Effector CD4-positive, alpha-beta T cell (primary cell): ENCODE results near the gene PRDM16.

Experiments
- DNase-seq: peaks from one replicate; pipeline ENCODE4 v3.0.0-alpha.2; 2020

Gene PRDM16

DNA sequence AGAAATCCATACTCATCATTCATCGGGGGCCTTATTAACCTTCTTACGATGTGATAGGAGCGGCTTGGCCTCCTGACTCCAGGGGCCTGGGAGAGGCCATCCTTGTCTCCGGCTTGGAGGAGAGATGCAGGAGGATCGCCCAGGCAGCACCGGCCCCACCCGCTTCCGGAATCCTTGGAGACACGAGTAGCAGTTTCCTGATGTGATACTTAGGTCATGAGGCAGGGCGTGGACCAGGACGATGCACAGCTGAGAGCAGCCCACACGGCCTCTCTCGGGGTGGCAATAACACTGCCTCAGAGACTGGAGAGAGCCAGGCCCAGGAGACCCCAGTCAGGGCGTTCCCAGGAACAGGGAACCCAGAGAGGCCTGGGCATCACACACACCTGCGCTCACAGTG lies 221.9 kb downstream of the PRDM16 start:
- DNase-seq = no peak

DNA sequence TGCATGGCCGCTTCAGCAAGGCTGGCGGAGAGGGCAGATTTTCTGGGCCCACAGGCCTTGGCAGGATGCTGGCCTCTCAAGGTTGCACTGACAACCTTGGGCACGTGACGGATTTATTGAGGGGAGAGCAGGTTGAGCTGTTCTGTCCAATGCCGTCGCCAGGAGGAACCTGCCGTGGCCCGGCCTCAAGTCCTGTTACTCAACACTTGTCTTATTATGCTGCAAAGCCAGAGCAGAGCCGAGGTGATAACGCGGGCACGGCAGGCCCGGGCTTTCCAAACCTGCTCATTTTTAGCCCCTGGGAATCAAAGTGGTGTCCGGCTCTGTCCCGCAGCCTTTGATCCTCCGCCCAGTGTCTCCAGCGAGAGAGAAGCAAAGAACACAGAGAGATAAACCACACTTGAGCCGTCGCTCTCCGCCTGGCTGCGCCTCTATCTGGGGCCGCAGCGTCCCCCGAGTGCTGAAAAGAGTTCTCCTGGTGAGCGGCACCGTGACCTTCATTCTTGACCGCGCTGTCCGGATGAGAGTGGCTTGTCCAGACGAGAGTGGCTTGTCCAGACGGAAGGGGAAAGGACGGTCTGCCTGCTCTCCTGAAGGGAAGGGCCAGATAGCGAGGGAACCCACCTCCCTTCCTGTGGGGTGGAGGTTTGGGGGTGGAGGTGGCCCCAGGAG lies 223.2 kb downstream of the PRDM16 start:
- no peak for DNase-seq

DNA sequence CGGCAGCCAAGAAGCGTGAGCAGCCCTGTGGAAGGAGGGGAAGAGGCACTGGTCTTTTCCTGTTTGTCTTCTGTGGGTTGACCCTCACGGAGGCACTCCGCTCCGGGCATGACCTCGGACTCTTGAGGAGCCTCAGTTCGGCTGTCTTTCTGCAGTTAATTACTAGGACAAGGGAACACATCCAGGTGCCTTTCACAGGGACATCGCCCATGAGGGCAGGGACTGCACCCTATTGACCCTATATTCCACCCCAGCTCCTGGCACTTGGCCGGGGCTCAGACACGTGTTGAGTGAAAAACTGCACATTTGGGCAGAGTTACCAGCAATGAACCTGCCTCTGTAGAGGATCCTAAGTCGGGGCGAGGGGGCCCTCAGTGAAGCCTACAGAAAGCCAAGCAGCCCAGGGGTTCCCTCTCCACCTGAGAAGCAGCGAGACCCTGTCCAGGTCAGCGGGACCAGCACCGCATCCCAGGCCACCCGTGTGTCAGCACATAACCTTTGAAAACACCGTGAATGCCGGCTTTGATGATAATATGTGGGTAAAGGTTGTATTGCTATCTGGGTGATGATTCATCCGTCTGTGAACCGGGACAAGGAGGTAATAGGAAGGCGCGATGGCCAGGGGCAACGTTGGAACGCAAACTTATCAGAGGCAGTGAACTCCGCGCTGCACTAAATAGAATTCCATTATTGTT lies 224.0 kb downstream of the PRDM16 start:
- no peak for DNase-seq

DNA sequence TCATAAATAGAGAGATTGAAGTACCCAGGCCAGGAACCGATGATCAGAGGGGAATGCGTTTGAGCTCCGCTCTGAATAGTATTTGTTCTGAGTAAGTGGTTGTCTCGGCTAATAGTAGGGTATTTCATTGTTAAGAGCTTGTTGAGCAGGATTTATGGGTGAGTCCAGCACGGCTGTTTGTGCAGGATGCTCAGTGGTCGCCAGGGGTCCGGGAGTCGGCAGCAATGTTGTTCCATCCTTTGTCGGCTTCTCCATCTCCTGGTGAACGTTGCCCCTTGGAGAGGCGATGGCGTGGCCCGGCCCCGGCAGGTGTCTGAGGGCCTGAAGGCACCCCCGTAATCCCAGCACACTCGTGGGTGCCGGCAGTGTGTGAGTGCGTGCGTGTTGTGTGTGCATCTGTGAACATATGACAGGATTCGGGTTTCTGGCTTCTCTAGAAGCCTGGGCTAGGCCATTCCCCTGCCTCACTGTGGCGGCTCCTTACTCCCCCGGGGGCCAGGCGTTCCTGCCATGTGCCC lies 224.6 kb downstream of the PRDM16 start:
- DNase-seq = no peak

DNA sequence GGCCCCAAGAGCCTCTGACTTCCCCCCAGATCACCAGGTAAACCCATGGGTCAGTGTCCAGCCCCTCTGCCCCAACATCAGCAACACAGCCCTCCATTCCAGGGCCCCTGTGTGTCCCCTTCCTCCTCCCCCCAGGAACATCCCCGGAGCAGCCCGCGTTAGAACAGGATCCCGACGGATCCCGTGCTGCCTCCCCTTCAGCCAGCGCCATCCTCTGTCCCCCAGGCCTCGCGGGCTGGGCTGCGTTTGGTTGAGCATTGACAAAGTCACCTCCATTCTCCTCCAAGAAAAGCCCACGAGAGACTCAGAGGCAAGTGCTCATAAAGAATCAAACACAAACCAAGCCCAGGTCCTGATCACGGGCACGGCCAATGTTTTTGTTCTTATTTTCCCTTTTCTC lies 225.4 kb downstream of the PRDM16 start:
- DNase-seq = no peak

DNA sequence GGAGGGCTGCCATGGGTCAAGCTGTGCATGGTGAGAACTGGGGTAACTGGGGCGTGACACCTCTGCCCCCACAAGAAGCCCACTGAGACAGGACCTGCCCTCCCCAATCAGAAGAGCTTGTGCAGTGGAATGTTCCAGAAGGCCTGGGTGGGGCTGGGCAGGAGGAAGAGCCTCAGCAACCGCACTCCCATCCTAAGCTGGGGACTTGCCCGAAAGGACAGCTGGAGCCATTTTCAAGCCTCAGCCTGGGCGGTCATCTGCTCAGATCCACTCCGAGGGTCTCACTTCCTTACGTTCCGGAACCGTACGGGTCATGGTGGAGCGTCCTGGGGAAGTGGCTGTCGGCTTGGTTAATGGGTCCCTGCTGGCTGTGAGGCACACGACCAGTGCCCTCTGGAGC lies 226.8 kb downstream of the PRDM16 start:
- DNase-seq = no peak

DNA sequence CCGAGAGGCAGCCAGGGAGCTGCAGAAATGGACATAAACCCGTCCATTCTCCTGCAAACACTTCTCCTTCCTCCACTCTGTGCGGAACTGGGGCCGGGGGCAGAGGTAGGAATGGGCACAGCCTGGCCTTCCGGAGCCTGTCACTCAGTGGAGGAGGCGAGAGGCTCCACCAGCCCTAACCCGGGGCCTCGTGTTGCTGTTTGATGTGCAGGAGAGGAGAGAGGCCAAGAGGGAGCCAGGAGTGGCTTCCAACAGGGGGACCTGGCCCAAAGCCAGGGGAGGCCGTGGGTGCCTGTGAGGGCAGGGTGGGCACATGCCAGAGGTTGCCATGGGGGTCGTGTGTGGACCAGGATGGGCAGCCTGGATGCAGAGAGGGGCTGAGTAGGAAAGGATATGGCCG lies 227.3 kb downstream of the PRDM16 start:
- no peak for DNase-seq

DNA sequence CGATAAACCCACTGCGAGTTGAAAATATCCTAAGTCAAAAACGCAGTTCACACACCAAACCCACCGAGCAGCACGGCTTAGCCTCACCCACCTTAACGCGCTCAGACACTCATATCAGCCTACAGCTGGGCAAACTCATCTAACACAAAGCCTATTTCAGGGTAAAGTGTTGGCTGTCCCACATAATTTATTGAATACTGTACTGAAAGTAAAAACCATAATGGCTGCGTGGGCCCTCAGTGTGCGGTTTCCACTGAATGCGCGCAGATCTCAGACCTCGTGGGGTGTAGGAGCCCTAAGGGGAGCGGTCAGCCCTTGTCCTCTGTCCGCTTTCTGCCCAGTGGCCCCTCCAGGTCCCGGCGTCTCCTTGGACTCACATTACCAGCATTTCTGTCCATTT lies 227.8 kb downstream of the PRDM16 start:
- no peak for DNase-seq

DNA sequence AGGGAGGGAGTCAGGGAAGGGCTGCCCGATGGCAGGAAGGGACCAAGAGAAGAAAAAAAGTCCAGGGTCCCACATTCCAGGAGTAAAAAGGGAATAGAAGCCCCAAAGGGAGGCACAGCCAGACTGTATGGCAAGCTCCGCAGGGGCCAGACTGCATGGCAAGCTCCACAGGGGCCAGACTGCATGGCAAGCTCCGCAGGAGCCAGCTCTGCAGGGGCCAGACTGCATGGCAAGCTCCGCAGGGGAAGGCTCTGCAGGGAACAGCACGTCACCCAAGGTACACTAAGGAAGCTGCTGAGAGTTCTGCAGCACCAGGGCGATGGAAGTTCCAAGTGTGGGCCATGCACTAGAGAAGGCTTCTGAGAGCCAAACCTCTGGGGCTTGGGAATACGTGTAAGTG lies 228.8 kb downstream of the PRDM16 start:
- no peak for DNase-seq

DNA sequence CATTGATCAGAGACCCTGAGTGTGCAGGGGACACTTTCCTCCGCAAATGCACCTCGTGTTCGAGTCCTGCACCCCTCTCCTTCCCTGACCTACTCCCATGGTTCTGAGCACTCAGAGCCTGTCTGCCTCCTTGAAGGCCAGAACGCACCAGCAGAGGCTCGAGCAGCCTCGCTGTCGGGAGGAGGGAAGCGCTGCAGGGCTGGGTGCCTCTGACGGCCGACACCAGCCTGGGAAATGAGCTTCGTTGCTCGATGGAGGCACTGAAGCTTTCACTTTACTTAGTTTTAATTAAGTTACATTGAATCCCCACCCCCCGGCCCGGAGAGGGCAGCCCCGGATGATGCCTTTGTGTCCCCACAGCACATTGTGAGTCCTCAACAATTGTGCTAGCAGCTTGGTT lies 229.2 kb downstream of the PRDM16 start:
- no peak for DNase-seq

DNA sequence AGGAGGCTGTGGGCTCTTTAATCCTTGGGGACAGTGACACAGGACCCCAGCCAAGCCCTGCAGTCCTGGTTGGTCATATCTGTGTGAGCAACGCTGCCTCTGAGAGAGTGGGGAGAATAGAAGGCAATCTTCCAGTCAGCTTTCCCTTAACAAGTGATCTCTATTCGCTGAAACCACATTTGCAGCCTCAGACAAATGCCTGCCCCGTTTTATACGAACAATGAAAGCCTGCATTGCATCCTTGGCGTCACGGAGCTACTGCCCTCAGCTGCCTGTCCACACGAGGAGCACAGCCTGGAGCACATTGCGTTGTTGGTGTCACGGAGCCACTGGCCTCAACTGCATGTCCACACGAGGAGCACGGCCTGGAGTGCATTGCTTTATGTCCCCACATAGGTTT lies 235.2 kb downstream of the PRDM16 start:
- DNase-seq = no peak

DNA sequence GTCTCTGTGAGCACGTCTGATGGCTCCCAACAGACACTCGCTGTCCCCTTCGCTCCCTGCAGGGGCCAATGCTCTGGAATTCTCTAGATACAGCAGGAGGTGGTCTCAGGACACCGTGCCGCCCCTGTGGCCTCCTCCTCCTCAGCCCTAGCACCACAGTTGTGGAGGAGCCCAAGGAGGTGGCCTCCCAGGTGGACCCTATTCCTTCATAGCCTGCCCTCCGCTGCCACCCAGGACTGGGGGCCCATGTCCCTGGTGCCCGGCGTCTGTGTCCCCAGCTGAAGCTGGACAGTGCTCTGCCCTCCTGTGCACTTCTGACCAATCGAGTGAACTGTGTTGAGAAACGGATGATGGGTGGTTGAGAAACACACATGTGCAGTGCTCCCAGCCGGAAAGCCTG lies 235.7 kb downstream of the PRDM16 start:
- no peak for DNase-seq

DNA sequence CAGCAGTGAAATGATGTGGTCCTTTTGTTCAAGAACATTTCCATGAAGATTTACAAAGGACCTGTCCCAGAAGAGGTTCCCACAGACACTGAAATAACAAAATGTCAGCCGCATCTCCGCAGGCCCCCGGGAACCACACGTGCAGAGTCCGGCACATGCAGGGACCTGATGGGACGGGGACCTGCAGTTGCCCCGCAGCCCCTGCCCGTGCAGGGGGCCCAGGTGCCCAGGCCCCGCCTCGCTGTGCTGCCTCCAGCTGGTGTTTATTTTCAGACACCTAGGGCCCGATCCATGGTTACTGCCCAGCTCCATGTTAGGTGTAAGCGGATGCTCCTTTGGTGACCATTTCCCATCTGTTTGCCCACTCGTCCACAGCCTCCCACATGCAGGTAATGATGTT lies 236.2 kb downstream of the PRDM16 start:
- DNase-seq = no peak

DNA sequence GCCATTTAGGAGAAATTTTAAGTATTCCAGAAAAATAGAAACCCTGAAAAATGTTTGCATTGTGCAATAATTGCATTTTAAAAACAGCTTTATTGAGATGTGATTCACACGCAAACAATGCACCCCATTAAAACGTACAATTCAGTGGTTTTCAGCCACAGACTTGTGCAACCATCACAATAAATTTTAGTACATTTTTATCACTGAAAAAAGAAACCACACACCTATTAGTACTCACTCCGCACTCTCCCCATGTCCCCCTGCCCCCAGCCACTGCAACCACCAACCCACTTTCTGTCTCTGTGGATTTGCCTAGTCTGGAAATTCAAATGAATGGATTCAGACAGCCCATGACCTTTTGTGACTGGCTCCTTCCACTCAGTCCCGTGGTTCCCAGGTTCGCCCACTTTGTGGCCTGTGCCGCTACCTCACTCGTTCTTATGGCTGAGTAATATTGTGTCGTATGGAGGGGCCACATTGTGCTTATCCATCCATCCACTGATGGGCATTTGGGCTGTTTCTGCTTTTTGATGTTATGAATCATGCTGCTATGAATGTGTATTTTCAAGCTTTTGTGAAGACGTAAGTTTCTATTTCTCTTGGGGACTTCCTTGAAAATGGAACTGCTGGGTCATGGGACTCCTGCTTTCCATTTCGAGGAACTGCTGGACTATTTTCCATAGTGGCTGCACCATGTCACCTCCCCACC lies 237.7 kb downstream of the PRDM16 start:
- DNase-seq = no peak

DNA sequence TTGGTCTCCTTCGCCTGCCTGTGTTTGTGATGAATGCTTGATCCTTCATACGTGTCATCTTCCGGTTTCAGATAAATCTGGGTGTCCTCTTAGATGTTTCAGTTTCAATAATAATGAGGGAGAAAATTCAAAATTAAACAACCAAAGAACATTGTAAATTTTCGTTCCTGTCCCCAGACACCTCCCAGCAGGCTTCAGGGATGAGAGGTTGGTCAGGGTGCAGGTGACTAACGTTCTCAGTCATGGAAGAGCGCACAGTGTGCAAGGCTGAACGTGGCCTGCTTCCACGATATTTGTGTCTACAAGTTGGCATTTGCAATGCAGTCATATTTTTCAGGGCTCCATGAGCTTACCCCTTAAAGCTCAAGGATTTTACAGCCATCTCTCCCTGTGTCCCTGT lies 238.4 kb downstream of the PRDM16 start:
- DNase-seq = no peak

DNA sequence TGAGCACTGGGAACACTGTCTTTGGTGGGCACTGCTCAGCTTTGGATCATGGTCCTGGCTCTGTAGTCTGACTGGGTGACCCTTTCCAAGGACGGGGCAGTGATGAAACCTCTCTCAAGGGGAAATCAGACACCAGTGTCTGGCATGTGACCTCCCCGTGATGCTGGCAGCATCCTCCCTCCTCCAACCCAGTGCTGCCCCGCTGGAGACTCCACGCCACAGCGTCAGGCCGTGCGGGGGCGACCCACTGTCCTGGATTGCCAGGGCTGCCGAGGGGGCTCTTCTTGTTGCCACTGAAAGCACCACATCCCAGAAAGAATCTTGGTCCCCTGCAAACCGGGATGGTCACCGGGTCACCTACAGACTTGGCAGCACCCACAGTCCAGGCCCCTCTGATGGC lies 239.1 kb downstream of the PRDM16 start:
- DNase-seq = no peak

DNA sequence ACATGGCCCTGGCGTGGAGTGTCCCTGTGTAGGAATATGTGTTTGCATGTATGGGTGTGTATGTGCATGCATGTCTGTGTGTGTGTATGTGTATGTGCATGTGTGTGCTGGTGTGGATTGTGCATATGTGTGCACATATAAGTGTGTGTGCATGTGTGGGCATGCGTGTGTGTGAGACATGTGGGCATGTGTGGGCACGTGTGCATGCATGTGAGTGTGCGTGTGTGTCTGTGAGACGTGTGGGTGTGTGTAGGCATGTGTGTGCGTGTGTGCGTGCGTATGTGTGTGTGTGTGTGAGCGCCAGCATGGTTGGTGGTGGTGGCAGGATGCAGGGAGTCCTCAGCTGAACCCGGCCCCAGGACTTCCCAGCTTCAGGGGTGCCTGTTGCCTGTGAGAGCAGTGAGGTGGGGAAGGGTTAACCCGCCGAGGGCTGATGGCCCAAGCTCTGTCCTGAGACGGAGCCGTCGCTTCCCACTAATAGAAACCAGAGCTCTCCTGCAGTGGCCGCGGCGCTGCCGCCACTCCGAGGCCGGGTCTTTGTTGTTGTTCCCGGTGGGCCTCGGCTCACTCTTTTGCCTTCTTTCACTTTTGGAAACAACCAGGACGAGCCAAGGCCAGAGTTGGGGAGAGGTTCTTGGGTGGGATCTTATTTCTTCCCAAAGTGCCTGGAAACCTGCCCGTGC lies 241.9 kb downstream of the PRDM16 start:
- DNase-seq = no peak

DNA sequence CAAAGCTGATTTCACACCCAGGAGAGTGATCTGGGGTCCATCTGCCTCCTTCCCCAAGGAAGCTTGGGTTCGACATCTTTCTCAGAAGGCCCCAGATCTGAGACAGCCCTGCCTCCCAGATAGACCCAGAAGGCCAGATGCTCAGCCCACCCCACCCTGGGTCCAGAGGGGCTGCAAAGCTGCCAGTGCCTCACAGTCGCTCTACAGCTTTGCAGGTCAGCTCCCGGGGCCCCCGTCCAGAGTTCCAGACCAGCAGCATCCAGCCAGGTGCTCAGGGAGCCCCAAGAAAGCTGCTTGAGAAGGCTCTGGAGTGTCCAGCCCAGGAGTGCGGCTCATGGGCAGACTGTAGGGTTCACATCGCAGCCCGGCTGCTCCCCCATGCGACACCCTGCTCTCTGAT lies 242.7 kb downstream of the PRDM16 start:
- no peak for DNase-seq

DNA sequence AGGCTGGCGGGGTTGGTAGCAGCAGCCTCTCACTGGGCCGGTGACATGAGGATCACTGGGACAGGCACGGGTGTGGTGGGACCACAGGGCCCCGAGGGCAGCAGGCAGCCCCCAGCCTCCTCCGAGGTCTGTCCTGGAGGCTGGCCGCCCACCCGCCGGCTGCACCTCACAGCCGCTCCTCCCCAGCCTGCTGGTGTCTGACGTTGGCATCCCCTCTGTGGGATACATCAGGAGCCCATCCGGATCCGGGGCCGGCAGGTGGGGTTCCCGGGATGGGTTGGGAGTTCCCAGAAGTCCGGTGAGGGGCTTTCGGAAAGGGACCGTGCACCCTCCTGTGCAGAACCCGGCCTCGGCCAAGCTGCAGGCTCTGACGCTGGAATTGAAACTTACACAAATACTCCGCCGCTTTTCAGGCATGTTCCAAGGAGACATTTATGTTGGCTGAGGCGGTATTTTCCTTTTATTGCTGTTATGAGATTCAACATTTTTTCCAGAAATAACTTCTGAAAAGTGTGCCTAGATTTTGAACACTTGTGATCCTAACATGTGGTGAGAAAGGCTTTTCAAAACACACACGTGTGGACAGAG lies 243.4 kb downstream of the PRDM16 start:
- no peak for DNase-seq

DNA sequence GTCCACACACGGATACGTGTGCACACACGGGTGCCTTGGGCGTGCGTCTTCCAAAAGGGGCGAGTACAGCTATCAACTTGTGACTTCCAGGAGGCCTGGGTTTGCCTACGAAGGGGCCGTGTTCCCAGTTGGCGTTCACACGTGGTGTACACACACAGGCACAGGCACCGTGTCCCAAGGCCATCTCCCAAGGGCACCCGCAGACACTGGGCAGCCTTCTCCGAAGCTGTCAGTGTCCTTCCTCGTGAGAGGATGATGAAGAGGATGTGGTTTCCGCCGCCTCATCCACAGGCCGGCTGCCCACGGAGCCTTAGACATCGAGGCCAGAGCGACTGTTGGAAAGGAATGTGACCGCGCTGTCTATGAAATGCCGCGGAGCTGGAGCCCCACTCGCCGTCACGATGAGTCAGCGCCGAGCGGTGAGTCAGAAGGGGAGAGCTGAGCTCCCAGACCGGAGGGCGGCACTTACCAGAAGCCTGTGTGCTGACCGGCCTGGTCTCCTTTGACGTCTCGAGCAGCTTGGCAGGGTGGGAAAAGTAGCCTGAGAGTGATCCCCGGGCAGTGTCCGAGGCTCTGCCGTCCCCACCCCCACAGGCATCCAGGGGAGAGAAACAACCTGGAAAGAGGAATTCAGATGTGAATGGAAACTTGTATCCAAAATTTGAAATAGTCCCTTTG lies 244.0 kb downstream of the PRDM16 start:
- no peak for DNase-seq

DNA sequence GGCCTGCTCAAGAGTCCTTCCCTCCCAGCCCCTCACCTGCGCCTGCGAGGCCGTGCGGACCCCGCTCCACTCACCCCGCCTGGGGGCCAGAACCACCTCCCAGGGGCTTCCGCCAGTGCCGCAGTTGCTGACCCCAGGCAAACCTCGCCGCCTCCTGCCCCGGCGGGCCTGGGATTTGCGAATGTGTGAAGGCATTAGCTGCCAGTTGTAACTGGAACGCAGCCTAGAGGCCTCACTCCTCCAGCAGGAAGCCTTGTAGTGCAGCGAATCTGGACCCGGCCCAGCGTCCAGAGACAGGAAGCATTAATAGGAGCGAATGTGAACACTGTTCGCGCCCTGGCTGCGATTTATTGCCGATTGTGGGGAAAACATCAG lies 244.6 kb downstream of the PRDM16 start:
- DNase-seq = no peak
